DND-41 (cell line): ENCODE measurements around the gene SANBR.

ENCODE experiments used
- ATAC-seq: fragments of 200-7000 bp; cut with Tn5 transposase; 3 replicates; pipeline ENCODE4 v1.9.1; 2021; ENCODE audit warnings: low read depth; ENCODE audit not compliant: insufficient read depth
- DNase-seq: peaks from one replicate; pipeline ENCODE4 v3.0.0-alpha.2; 2020
- H2AFZ ChIP-seq: 2 replicates; pipeline ENCODE4 v1.6.0; 2012; ENCODE audit warnings: low read depth, low read length
- H3K27ac ChIP-seq: 2 replicates; pipeline ENCODE4 v1.5.1; 2012; ENCODE audit warnings: low read length, inconsistent platforms
- H3K27me3 ChIP-seq: fragments of 200-600 bp; sonication (generic); 2 replicates; pipeline ENCODE4 v1.6.0; 2012; ENCODE audit warnings: low read length, mild to moderate bottlenecking, inconsistent platforms; ENCODE audit not compliant: insufficient read depth, poor library complexity
- H3K36me3 ChIP-seq: 2 replicates; pipeline ENCODE4 v1.5.1; 2012; ENCODE audit warnings: low read length, inconsistent platforms; ENCODE audit not compliant: insufficient read depth
- H3K4me1 ChIP-seq: 2 replicates; pipeline ENCODE4 v1.5.1; 2012; ENCODE audit warnings: mild to moderate bottlenecking, low read length; ENCODE audit not compliant: insufficient read depth
- H3K4me2 ChIP-seq: 2 replicates; pipeline ENCODE4 v1.6.0; 2012; ENCODE audit warnings: mild to moderate bottlenecking, moderate library complexity, low read length, inconsistent platforms; ENCODE audit not compliant: insufficient read depth
- H3K4me3 ChIP-seq, 2 experiments: fragments of 200-600 bp in 1 of 2; shearing (Covaris generic) in 1 of 2; 2 replicates each; pipeline ENCODE4 v1.5.1; 2012 to 2016; ENCODE audit warnings: inconsistent platforms in 2 of 2, low read length in 2 of 2, mild to moderate bottlenecking in 2 of 2, low read depth in 1 of 2, moderate library complexity in 1 of 2
- H3K79me2 ChIP-seq: 2 replicates; pipeline ENCODE4 v1.6.0; 2012; ENCODE audit warnings: low read length, inconsistent platforms; ENCODE audit not compliant: insufficient read depth
- H3K9ac ChIP-seq: 2 replicates; pipeline ENCODE4 v1.6.0; 2012; ENCODE audit warnings: low read depth, mild to moderate bottlenecking, inconsistent platforms, low read length, moderate library complexity
- H3K9me3 ChIP-seq: 2 replicates; pipeline ENCODE4 v1.5.1; 2012; ENCODE audit warnings: low read length, moderate library complexity, mild to moderate bottlenecking, inconsistent platforms; ENCODE audit not compliant: insufficient read depth, severe bottlenecking
- H4K20me1 ChIP-seq: 2 replicates; pipeline ENCODE4 v1.6.0; 2012; ENCODE audit warnings: low read length; ENCODE audit not compliant: insufficient read depth
- EZH2 ChIP-seq: IDR thresholded peaks from 3 replicates; pipeline ENCODE4 v1.6.1; 2012; ENCODE audit warnings: borderline replicate concordance, low read depth, mild to moderate bottlenecking, moderate library complexity, low read length, inconsistent platforms; ENCODE audit not compliant: severe bottlenecking
- TF ChIP-seq, protein P1 (sequence below): IDR thresholded peaks from 2 replicates; pipeline ENCODE4 v1.5.1; 2012; ENCODE audit warnings: borderline replicate concordance, low read length, moderate library complexity, mild to moderate bottlenecking; ENCODE audit not compliant: poor library complexity, severe bottlenecking; ENCODE audit errors: extremely low read depth

Gene SANBR

DNA sequence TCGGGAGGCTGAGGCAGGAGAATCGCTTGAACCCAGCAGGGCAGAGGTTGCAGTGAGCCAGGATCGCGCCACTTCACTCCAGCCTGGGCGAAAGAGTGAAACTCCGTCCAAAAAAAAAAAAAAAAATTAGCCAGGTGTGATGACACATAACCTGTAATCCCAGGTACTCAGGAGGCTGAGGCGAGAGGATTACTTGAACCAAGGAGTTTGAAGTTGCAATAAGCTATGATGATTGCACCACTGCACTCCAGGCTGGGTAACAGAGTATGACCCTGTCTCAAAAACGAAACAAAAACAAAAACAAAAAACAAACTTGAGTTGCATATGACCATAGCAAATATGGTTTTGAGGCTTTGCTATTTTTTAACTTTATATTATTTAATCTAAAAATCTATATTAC is 25.8 kb downstream of the SANBR start:
- TF ChIP-seq, protein P1, sequence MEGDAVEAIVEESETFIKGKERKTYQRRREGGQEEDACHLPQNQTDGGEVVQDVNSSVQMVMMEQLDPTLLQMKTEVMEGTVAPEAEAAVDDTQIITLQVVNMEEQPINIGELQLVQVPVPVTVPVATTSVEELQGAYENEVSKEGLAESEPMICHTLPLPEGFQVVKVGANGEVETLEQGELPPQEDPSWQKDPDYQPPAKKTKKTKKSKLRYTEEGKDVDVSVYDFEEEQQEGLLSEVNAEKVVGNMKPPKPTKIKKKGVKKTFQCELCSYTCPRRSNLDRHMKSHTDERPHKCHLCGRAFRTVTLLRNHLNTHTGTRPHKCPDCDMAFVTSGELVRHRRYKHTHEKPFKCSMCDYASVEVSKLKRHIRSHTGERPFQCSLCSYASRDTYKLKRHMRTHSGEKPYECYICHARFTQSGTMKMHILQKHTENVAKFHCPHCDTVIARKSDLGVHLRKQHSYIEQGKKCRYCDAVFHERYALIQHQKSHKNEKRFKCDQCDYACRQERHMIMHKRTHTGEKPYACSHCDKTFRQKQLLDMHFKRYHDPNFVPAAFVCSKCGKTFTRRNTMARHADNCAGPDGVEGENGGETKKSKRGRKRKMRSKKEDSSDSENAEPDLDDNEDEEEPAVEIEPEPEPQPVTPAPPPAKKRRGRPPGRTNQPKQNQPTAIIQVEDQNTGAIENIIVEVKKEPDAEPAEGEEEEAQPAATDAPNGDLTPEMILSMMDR: no peak
- TF ChIP-seq EZH2: no peak
- H4K20me1 ChIP-seq: no peaks in the 10 kb centered on the region
- no peak overlapping the region for H3K4me3 ChIP-seq
- H3K4me2 ChIP-seq: no peak overlapping the region
- H3K27ac ChIP-seq: no peak overlapping the region
- H3K27me3 ChIP-seq: no peaks in the 10 kb centered on the region
- no peaks in the 10 kb centered on the region for H3K79me2 ChIP-seq
- no peak overlapping the region for H2AFZ ChIP-seq
- DNase-seq (no peak), ATAC-seq (no peak)
- no peak overlapping the region for H3K9ac ChIP-seq
- H3K4me1 ChIP-seq: no peaks in the 10 kb centered on the region
- H3K9me3 ChIP-seq: no peaks in the 10 kb centered on the region
- H3K36me3 ChIP-seq: peaks cover 7% of the 10 kb centered on the region

DNA sequence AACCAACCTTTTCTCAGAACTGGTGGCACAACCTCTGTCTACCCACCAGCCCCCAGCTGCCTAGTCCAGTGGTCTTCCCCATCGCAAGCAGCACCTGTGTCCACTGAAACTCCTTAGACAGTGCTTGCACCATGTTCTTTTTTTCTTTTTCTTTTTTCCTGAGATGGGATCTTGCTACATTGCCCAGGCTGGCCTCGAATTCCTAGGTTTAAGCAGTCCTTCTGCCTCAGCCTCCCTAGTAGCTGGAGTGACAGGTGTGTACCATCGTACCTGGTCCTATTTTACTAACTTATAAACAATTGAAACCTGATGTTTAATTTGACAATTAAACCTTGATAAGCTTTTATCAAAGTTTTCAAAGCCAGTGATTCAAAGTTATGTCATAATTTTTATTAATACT is 30.8 kb downstream of the SANBR start:
- H3K4me3 ChIP-seq: no peak overlapping the region
- H4K20me1 ChIP-seq: no peaks in the 10 kb centered on the region
- DNase-seq: no peak
- H3K9me3 ChIP-seq: no peaks in the 10 kb centered on the region
- H3K4me2 ChIP-seq: no peak overlapping the region
- H3K36me3 ChIP-seq: no peaks in the 10 kb centered on the region; the same call in 1 of the 2 replicates
- H3K79me2 ChIP-seq: no peaks in the 10 kb centered on the region
- TF ChIP-seq EZH2: no peak
- TF ChIP-seq, protein P1: no peak
- no peak overlapping the region for H3K9ac ChIP-seq
- ATAC-seq: no peak
- H3K27ac ChIP-seq: no peak overlapping the region
- H3K4me1 ChIP-seq: no peaks in the 10 kb centered on the region
- no peaks in the 10 kb centered on the region for H3K27me3 ChIP-seq
- no peak overlapping the region for H2AFZ ChIP-seq

GRCh38 chr2:61100801-61101200 is 35.1 kb downstream of the SANBR start:
- Histone ChIP-seq H4K20me1 (no peaks in the 10 kb centered on the region), H3K79me2 (no peaks in the 10 kb centered on the region), H3K9ac (no peak overlapping the region), H3K27ac (no peak overlapping the region), H3K9me3 (no peaks in the 10 kb centered on the region), H3K4me3 (no peak overlapping the region), H3K4me2 (no peak overlapping the region), H3K4me1 (no peaks in the 10 kb centered on the region), H2AFZ (no peak overlapping the region), H3K27me3 (no peaks in the 10 kb centered on the region), H3K36me3 (peaks cover 5% of the 10 kb centered on the region)
- ATAC-seq (no peak), DNase-seq (no peak)
- TF ChIP-seq, protein P1: no peak
- no peak for TF ChIP-seq EZH2

DNA sequence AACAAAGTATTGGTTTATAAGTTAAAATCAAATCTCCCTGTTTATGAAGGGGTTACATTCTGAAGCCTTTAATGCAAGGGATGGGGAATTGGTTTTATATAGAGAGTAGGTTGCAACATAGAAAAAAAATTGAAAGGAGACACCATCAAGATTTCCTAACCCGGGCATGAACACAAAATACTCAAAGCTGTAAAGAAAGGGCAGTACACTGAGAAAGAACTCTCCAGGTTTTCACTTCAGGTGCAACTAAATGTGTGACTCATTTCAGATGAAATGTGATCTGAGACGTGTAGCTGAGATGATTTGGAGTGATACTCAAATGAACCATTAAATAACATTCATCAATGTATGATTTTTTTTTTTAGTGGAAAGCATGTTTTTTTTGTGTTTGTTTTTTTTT is 43.6 kb downstream of the SANBR start:
- ATAC-seq: no peak

More for the DNA sequence above, 43.6 kb downstream of the SANBR start:
- no peak overlapping the region for H3K27ac ChIP-seq
- H3K36me3 ChIP-seq: peaks cover 8% of the 10 kb centered on the region; the same call in 1 of the 2 replicates
- H3K4me2 ChIP-seq: no peak overlapping the region
- TF ChIP-seq EZH2: no peak
- TF ChIP-seq, protein P1: no peak
- no peak overlapping the region for H3K4me3 ChIP-seq
- no peak overlapping the region for H2AFZ ChIP-seq
- no peak for DNase-seq
- H3K9ac ChIP-seq: no peak overlapping the region
- H3K27me3 ChIP-seq: no peaks in the 10 kb centered on the region
- H3K9me3 ChIP-seq: peaks cover 3% of the 10 kb centered on the region
- H4K20me1 ChIP-seq: no peaks in the 10 kb centered on the region
- no peaks in the 10 kb centered on the region for H3K79me2 ChIP-seq
- no peaks in the 10 kb centered on the region for H3K4me1 ChIP-seq
